Measurements from ENCODE around the gene ELMO2. TPM values are rescaled to one million over a fixed set of nuclear protein-coding genes. Genes with fewer than 3 reads are reported as not detected.

The ELMO2 gene
- total RNA-seq, 2 experiments from 2014 or later: 80.3 to 85.5 TPM

- no peak overlapping the region for H3K4me3 Mint-ChIP-seq
- no peaks in the 10 kb centered on the region for H3K4me1 Mint-ChIP-seq
- H3K36me3 Mint-ChIP-seq: no peaks in the 10 kb centered on the region
- H3K27ac Mint-ChIP-seq: no peak overlapping the region
- no peaks in the 10 kb centered on the region for H3K9me3 Mint-ChIP-seq (ENCODE audit: low read depth)
- ATAC-seq (no peak), DNase-seq (no peak)
- H3K27me3 Mint-ChIP-seq: peaks cover 44% of the 10 kb centered on the region
- CTCF ChIA-PET: no interaction called here
Observed at GRCh38 chr20:46341074-46342009, 65.1 kb downstream of the ELMO2 start.

- H3K27ac Mint-ChIP-seq: no peak overlapping the region
- H3K9me3 Mint-ChIP-seq (ENCODE audit: low read depth): no peaks in the 10 kb centered on the region
- H3K4me1 Mint-ChIP-seq: no peaks in the 10 kb centered on the region
- DNase-seq (no peak), ATAC-seq (no peak)
- H3K27me3 Mint-ChIP-seq: peaks cover 53% of the 10 kb centered on the region
- CTCF ChIA-PET: no interaction called here
- H3K36me3 Mint-ChIP-seq: no peaks in the 10 kb centered on the region
- H3K4me3 Mint-ChIP-seq: no peak overlapping the region
Observed at GRCh38 chr20:46339037-46339436, 67.4 kb downstream of the ELMO2 start.

- peaks cover 36% of the 10 kb centered on the region for H3K27me3 Mint-ChIP-seq
- no peaks in the 10 kb centered on the region for H3K9me3 Mint-ChIP-seq (ENCODE audit: low read depth)
- no peaks in the 10 kb centered on the region for H3K36me3 Mint-ChIP-seq
- H3K27ac Mint-ChIP-seq: no peak overlapping the region
- ATAC-seq: no peak
- no peak overlapping the region for H3K4me3 Mint-ChIP-seq
- CTCF ChIA-PET: interaction anchor here (1.1 to 1.6 kb wide), 3 partner anchors 10 to 30 kb away, joined by 3 to 5 read pairs (median 3); no protein-coding TSS in a partner anchor
- H3K4me1 Mint-ChIP-seq: no peaks in the 10 kb centered on the region
- DNase-seq: no peak
Observed at GRCh38 chr20:46336735-46337134, 69.7 kb downstream of the ELMO2 start.

- DNase-seq (no peak), ATAC-seq (no peak)
- Mint-ChIP-seq H3K4me3 (no peak overlapping the region), H3K36me3 (no peaks in the 10 kb centered on the region), H3K4me1 (no peaks in the 10 kb centered on the region), H3K9me3 (ENCODE audit: low read depth) (no peaks in the 10 kb centered on the region), H3K27me3 (peaks cover 28% of the 10 kb centered on the region), H3K27ac (no peak overlapping the region)
- CTCF ChIA-PET: interaction anchor here (2.0 kb wide), 1 partner anchor 28 kb away, joined by 5 read pairs; no protein-coding TSS in a partner anchor
Observed at GRCh38 chr20:46334303-46334904, 72.0 kb downstream of the ELMO2 start.

- DNase-seq: no peak
- Mint-ChIP-seq H3K27ac (no peak overlapping the region), H3K36me3 (no peaks in the 10 kb centered on the region), H3K9me3 (ENCODE audit: low read depth) (no peaks in the 10 kb centered on the region), H3K4me1 (no peaks in the 10 kb centered on the region), H3K27me3 (peaks cover 19% of the 10 kb centered on the region), H3K4me3 (no peak overlapping the region)
- CTCF ChIA-PET: interaction anchor here (0.7 to 2.0 kb wide), 4 partner anchors 15 to 1546 kb away, joined by 3 to 5 read pairs (median 4); no protein-coding TSS in a partner anchor
- ATAC-seq: no peak
Observed at GRCh38 chr20:46333161-46333991, 73.0 kb downstream of the ELMO2 start.

GRCh38 chr20:46332373-46333160 is 73.8 kb downstream of the ELMO2 start:
- Mint-ChIP-seq H3K27me3 (peaks cover 19% of the 10 kb centered on the region), H3K4me3 (no peak overlapping the region), H3K9me3 (ENCODE audit: low read depth) (no peaks in the 10 kb centered on the region), H3K27ac (no peak overlapping the region), H3K36me3 (no peaks in the 10 kb centered on the region), H3K4me1 (no peaks in the 10 kb centered on the region)
- CTCF ChIA-PET: interaction anchor here (0.8 to 2.0 kb wide), 3 partner anchors 16 to 50 kb away, joined by 3 to 5 read pairs (median 4); no protein-coding TSS in a partner anchor
- no peak for DNase-seq
- no peak for ATAC-seq

GRCh38 chr20:46331611-46332361 is 74.6 kb downstream of the ELMO2 start:
- DNase-seq: no peak
- Mint-ChIP-seq H3K4me3 (no peak overlapping the region), H3K4me1 (no peaks in the 10 kb centered on the region), H3K9me3 (ENCODE audit: low read depth) (no peaks in the 10 kb centered on the region), H3K27me3 (peaks cover 19% of the 10 kb centered on the region), H3K36me3 (no peaks in the 10 kb centered on the region), H3K27ac (no peak overlapping the region)
- no peak for ATAC-seq
- CTCF ChIA-PET: interaction anchor here (1.1 kb wide), 1 partner anchor 17 kb away, joined by 5 read pairs; no protein-coding TSS in a partner anchor

- DNase-seq (no peak), ATAC-seq (no peak)
- no peaks in the 10 kb centered on the region for H3K9me3 Mint-ChIP-seq (ENCODE audit: low read depth)
- no peak overlapping the region for H3K4me3 Mint-ChIP-seq
- H3K27ac Mint-ChIP-seq: no peak overlapping the region
- peaks cover 14% of the 10 kb centered on the region for H3K27me3 Mint-ChIP-seq
- H3K4me1 Mint-ChIP-seq: no peaks in the 10 kb centered on the region
- no peaks in the 10 kb centered on the region for H3K36me3 Mint-ChIP-seq
- CTCF ChIA-PET: interaction anchor here (1.1 kb wide), 1 partner anchor 18 kb away, joined by 5 read pairs; no protein-coding TSS in a partner anchor
Observed at GRCh38 chr20:46330831-46331371, 75.5 kb downstream of the ELMO2 start.

- DNase-seq (no peak), ATAC-seq (no peak)
- Mint-ChIP-seq H3K4me1 (no peaks in the 10 kb centered on the region), H3K4me3 (no peak overlapping the region), H3K36me3 (no peaks in the 10 kb centered on the region), H3K27ac (no peak overlapping the region), H3K9me3 (ENCODE audit: low read depth) (no peaks in the 10 kb centered on the region), H3K27me3 (peaks cover 15% of the 10 kb centered on the region)
- CTCF ChIA-PET: no interaction called here
Observed at GRCh38 chr20:46330072-46330763, 76.2 kb downstream of the ELMO2 start.

- Mint-ChIP-seq H3K27me3 (peaks cover 12% of the 10 kb centered on the region), H3K9me3 (ENCODE audit: low read depth) (no peaks in the 10 kb centered on the region), H3K4me1 (no peaks in the 10 kb centered on the region), H3K27ac (no peak overlapping the region), H3K4me3 (no peak overlapping the region), H3K36me3 (no peaks in the 10 kb centered on the region)
- DNase-seq (no peak), ATAC-seq (no peak)
- CTCF ChIA-PET: interaction anchor here (3.1 kb wide), 1 partner anchor 20 kb away, joined by 11 read pairs; no protein-coding TSS in a partner anchor
Observed at GRCh38 chr20:46328200-46328882, 78.1 kb downstream of the ELMO2 start.

- Mint-ChIP-seq H3K36me3 (no peaks in the 10 kb centered on the region), H3K4me1 (no peaks in the 10 kb centered on the region), H3K27ac (no peak overlapping the region), H3K9me3 (ENCODE audit: low read depth) (no peaks in the 10 kb centered on the region), H3K27me3 (peaks cover 14% of the 10 kb centered on the region), H3K4me3 (no peak overlapping the region)
- DNase-seq (no peak), ATAC-seq (no peak)
- CTCF ChIA-PET: interaction anchor here (3.1 kb wide), 1 partner anchor 21 kb away, joined by 11 read pairs; no protein-coding TSS in a partner anchor
Observed at GRCh38 chr20:46327557-46327956, 78.9 kb downstream of the ELMO2 start.

All from activated CD8-positive, alpha-beta memory T cell treated with anti-CD3 and anti-CD28 coated beads, Interleukin-2, amount 10 ng/mL, durations not matched to agents 7 days and 5 days (primary cell).